ENCODE results near the gene NPHS2.
"Not testable (repeated sequence)": the region's sequence is repeated elsewhere in the genome, so short reads cannot be mapped to it uniquely, and the experiment has no call there.

Gene NPHS2

DNA sequence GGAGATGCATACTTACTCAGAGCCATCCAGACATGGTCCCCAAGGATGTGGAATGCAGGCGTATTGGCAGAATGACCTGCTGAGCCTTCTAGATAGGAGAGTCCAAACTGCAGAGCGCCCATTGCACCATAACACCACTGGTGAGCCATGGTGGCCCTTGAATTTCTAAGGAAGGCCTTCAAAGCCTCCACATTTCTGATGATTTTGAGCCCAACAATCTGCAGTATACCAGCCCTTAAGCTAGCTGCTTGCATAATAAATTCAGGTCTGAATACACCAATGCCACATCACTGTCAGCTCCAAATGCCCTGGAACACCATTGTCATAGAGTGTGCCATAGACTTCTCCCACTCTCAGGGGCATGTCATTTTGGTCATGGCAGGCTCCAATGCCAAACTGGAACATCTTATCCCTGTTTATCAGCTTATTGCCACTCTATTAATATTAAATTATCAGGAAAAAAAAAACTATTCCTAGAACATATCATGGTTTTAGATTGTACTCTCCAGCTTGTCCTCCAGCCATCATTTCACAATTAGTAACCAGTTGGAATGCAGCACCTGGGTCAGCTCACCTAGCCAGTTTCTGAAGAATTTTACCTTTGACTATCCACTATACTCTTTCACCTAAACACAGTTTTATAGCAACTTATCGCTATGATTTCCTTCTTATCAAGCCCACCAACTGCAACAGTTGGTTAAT lies 26.9 kb downstream of the NPHS2 start:
- in situ Hi-C loops (cut with HindIII; ENCODE audit: low sequenced_read_pairs), result no loop called here

DNA sequence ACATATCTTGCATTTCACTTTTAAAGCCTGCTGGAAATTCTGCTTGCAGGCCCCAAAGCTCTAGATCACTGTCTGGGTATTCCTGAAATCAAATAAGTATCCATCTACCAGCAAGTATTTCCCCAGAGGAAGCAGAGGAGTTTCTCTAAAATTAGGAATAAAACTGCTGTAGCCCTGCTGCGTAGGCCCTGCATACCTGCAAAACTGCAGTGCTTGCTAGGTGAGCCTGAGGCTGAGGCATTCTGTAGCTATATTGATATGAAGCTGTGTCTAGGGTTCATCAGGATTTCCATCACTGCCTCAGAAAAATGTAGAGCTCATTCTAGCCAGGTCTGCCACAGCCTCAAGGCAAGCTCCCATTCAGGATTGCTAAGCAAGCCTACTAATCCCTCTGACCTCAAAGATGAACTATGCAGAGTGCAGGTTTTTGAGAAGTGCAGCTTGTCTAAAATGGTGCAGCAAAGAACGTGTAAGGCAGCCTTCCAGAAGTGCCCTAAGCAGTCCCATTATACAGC lies 28.7 kb downstream of the NPHS2 start:
- TF ChIP-seq, protein P1, sequence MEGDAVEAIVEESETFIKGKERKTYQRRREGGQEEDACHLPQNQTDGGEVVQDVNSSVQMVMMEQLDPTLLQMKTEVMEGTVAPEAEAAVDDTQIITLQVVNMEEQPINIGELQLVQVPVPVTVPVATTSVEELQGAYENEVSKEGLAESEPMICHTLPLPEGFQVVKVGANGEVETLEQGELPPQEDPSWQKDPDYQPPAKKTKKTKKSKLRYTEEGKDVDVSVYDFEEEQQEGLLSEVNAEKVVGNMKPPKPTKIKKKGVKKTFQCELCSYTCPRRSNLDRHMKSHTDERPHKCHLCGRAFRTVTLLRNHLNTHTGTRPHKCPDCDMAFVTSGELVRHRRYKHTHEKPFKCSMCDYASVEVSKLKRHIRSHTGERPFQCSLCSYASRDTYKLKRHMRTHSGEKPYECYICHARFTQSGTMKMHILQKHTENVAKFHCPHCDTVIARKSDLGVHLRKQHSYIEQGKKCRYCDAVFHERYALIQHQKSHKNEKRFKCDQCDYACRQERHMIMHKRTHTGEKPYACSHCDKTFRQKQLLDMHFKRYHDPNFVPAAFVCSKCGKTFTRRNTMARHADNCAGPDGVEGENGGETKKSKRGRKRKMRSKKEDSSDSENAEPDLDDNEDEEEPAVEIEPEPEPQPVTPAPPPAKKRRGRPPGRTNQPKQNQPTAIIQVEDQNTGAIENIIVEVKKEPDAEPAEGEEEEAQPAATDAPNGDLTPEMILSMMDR (IDR thresholded peaks at IDR 0.05; ENCODE audit: low read depth, low read length, missing control alignments), result no peak
- no peak overlapping the region for H3K4me3 ChIP-seq (ENCODE audit: low read depth, low read length)
- in situ Hi-C loops (cut with HindIII; ENCODE audit: low sequenced_read_pairs), result no loop called here
- DNase-seq (ENCODE audit: low read depth), result no peak

More for the DNA sequence above, 26.9 kb downstream of the NPHS2 start:
- no peak for DNase-seq (ENCODE audit: low read depth)
- TF ChIP-seq, protein P1 (IDR thresholded peaks at IDR 0.05; ENCODE audit: low read depth, low read length, missing control alignments), result no peak
- no peak overlapping the region for H3K4me3 ChIP-seq (ENCODE audit: low read depth, low read length)

- TF ChIP-seq, protein P1 (IDR thresholded peaks at IDR 0.05; ENCODE audit: low read depth, low read length, missing control alignments), result no peak
- H3K4me3 ChIP-seq (ENCODE audit: low read depth, low read length), result no peak overlapping the region
- in situ Hi-C loops (cut with HindIII; ENCODE audit: low sequenced_read_pairs), result no loop called here
- no peak for DNase-seq (ENCODE audit: low read depth)
These were observed 30.4 kb downstream of the NPHS2 start for GRCh38 chr1:179545321-179545720.

DNA sequence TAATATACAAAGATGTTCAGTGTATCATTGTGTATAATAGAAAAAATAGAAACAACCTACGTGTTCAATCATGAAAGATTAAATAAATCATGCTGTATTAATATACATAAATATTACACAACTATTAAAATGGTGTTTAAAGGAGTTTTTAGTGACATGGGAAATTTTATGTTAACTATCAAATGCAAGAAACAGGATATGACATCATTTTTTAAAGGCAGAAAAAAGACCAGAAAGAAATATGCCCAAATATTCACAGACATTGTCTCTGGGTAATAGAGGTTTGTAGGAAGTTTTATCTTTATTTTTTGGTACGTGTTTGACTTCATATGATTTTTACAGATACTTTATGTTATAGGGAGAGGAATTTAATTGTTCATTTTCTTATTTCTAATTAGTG lies 34.0 kb downstream of the NPHS2 start:
- TF ChIP-seq, protein P1 (IDR thresholded peaks at IDR 0.05; ENCODE audit: low read depth, low read length, missing control alignments), result no peak
- DNase-seq (ENCODE audit: low read depth), result no peak
- H3K4me3 ChIP-seq (ENCODE audit: low read depth, low read length), result no peak overlapping the region
- in situ Hi-C loops (cut with HindIII; ENCODE audit: low sequenced_read_pairs), result no loop called here

DNA sequence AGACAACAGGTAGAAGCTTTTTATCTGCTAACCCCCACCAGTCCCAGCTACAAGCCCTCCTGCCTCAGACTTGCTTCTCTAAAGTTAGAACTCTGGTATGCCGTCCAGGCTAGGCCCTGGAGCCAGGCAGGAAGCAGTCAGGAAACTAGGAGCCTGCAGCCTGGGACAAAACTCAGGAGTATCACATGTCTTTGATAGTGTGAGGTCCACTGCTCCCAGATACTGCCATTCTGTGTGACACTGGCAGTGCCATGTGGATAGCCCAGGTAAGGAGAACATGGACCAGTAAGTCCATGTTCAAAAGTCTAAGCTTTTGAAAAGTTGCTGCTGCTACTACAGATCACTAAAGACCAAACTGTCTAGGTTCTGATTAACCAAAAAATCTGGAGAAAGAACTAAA lies 45.4 kb downstream of the NPHS2 start:
- TF ChIP-seq, protein P1 (IDR thresholded peaks at IDR 0.05; ENCODE audit: low read depth, low read length, missing control alignments), result no peak
- in situ Hi-C loops (cut with HindIII; ENCODE audit: low sequenced_read_pairs), result no loop called here

DNA sequence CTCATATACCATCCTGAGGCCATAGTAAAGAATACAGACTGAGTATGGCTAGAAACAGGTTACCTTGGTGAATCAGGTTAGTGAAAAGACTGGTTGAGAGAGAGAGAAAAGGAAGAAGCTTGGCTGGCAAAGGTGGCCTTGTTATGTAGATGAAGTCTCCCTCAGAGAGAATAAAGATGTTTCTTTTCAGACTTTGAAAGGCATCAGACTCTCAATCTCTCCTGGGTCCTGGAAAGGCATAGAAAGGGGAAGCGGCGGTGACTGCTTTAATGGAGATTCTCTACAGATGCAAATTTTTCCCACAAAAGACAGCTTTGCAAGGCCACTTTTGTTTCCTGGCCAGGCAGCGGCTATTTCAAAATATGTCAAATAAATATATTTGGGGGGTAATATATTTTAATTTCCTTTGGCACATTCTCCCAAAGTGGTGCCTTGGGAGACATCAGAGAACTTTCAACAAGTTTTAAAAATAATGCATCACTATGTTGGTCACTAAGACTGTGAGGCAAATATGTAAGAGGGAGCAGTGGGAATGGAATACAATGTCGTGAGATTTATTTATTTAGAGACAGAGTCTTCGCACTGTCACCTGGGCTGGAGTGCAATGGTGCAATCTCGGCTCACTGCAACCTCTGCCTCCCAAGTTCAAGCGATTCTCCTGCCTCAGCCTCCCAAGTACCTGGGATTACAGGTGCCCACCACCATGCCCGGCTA lies 46.1 kb downstream of the NPHS2 start:
- TF ChIP-seq, protein P1 (IDR thresholded peaks at IDR 0.05; ENCODE audit: low read depth, low read length, missing control alignments), result no peak
- in situ Hi-C loops (cut with HindIII; ENCODE audit: low sequenced_read_pairs), result no loop called here
- no peak for DNase-seq (ENCODE audit: low read depth)
- no peak overlapping the region for H3K4me3 ChIP-seq (ENCODE audit: low read depth, low read length)

More for the DNA sequence above, 45.4 kb downstream of the NPHS2 start:
- H3K4me3 ChIP-seq (ENCODE audit: low read depth, low read length), result no peak overlapping the region
- no peak for DNase-seq (ENCODE audit: low read depth)

DNA sequence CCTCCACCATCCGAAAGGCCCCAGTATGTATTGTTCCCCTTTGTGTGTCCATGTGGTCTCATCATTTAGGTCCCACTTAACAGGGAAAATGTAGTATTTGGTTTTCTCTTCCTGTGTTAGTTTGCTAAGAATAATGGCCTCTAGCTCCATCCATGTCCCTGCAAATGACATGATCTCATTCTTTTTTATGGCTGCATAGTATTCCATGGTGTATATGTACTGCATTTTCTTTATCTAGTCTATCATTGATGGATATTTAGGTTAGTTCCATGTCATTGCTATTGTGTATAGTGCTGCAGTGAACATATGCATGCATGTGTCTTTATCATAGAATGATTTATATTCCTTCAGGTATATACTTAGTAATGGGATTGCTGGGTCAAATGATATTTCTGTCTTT lies 57.2 kb downstream of the NPHS2 start:
- DNase-seq (ENCODE audit: low read depth); in situ Hi-C loops (cut with HindIII; ENCODE audit: low sequenced_read_pairs); H3K4me3 ChIP-seq (ENCODE audit: low read depth, low read length): not testable (repeated sequence)
